ENCODE data around the gene P2RX3.

GRCh38 chr11:57359896-57360690, 21.9 kb downstream of the P2RX3 start:
- no peak for TF ChIP-seq CTCF (tag by site-specific recombination; IDR thresholded peaks at IDR 0.05)
- no peak for TF ChIP-seq ZNF23 (tag by site-specific recombination; IDR thresholded peaks at IDR 0.05; ENCODE audit: borderline replicate concordance)
- no peak for TF ChIP-seq KLF9 (tag by site-specific recombination; IDR thresholded peaks at IDR 0.05; ENCODE audit: low read depth)
- TF ChIP-seq ZNF114 (tag by site-specific recombination; IDR thresholded peaks at IDR 0.05), result no peak
- no peak for TF ChIP-seq ZNF777 (tag by site-specific recombination; IDR thresholded peaks at IDR 0.05; ENCODE audit: borderline replicate concordance)
- no peak for TF ChIP-seq ZNF354C (tag by site-specific recombination; IDR thresholded peaks at IDR 0.05; ENCODE audit: borderline replicate concordance, low read depth)
- TF ChIP-seq ZBTB7A (tag by site-specific recombination; IDR thresholded peaks at IDR 0.05; ENCODE audit: low read depth), result no peak
- no peak for TF ChIP-seq ZBTB44 (tag by site-specific recombination; IDR thresholded peaks at IDR 0.05)
- TF ChIP-seq ZNF610 (tag by site-specific recombination; IDR thresholded peaks at IDR 0.05; ENCODE audit: borderline replicate concordance), result no peak
